ENCODE results near the gene VMAC.
"Not testable (repeated sequence)": the region's sequence is repeated elsewhere in the genome, so short reads cannot be mapped to it uniquely, and the experiment has no call there.

VMAC gene

GRCh38 chr19:5873617-5874199 is 31.0 kb upstream of the VMAC start:
- Histone ChIP-seq H3K9me3 (ENCODE audit: control insufficient read depth, insufficient read depth, low read depth, low read length) (no peaks in the 10 kb centered on the region), H3K27ac (ENCODE audit: low read depth, low read length) (no peak overlapping the region), H3K27me3 (ENCODE audit: control insufficient read depth, insufficient read depth, low read length) (no peaks in the 10 kb centered on the region), H3K4me3 (ENCODE audit: low read depth, low read length) (no peak overlapping the region), H3K9ac (ENCODE audit: low read length) (no peak overlapping the region), H3K36me3 (ENCODE audit: control insufficient read depth, insufficient read depth, low read length) (no peaks in the 10 kb centered on the region), H3K4me1 (ENCODE audit: control insufficient read depth, insufficient read depth, low read length) (no peaks in the 10 kb centered on the region)

- not testable (repeated sequence) for H3K36me3 ChIP-seq (ENCODE audit: control insufficient read depth, insufficient read depth, low read length); H3K4me3 ChIP-seq (ENCODE audit: low read depth, low read length); H3K9me3 ChIP-seq (ENCODE audit: control insufficient read depth, insufficient read depth, low read depth, low read length); H3K27ac ChIP-seq (ENCODE audit: low read depth, low read length); H3K4me1 ChIP-seq (ENCODE audit: control insufficient read depth, insufficient read depth, low read length); H3K9ac ChIP-seq (ENCODE audit: low read length); H3K27me3 ChIP-seq (ENCODE audit: control insufficient read depth, insufficient read depth, low read length)
Measured at GRCh38 chr19:5874496-5874895, 30.2 kb upstream of the VMAC start.

- Histone ChIP-seq H3K27ac (ENCODE audit: low read depth, low read length) (no peak overlapping the region), H3K4me1 (ENCODE audit: control insufficient read depth, insufficient read depth, low read length) (peaks cover 19% of the 10 kb centered on the region), H3K4me3 (ENCODE audit: low read depth, low read length) (no peak overlapping the region), H3K36me3 (ENCODE audit: control insufficient read depth, insufficient read depth, low read length) (no peaks in the 10 kb centered on the region), H3K27me3 (ENCODE audit: control insufficient read depth, insufficient read depth, low read length) (peaks cover 3% of the 10 kb centered on the region; the same call in 1 of the 2 replicates), H3K9me3 (ENCODE audit: control insufficient read depth, insufficient read depth, low read depth, low read length) (no peaks in the 10 kb centered on the region), H3K9ac (ENCODE audit: low read length) (no peak overlapping the region)
Measured at GRCh38 chr19:5877427-5877826, 27.2 kb upstream of the VMAC start.

- Histone ChIP-seq H3K4me3 (ENCODE audit: low read depth, low read length) (no peak overlapping the region), H3K27ac (ENCODE audit: low read depth, low read length) (no peak overlapping the region), H3K4me1 (ENCODE audit: control insufficient read depth, insufficient read depth, low read length) (peaks cover 20% of the 10 kb centered on the region), H3K36me3 (ENCODE audit: control insufficient read depth, insufficient read depth, low read length) (no peaks in the 10 kb centered on the region), H3K9me3 (ENCODE audit: control insufficient read depth, insufficient read depth, low read depth, low read length) (no peaks in the 10 kb centered on the region), H3K9ac (ENCODE audit: low read length) (no peak overlapping the region), H3K27me3 (ENCODE audit: control insufficient read depth, insufficient read depth, low read length) (peaks cover 3% of the 10 kb centered on the region; the same call in 1 of the 2 replicates)
Measured at GRCh38 chr19:5877882-5878281, 26.8 kb upstream of the VMAC start.

GRCh38 chr19:5880196-5880595 is 24.5 kb upstream of the VMAC start:
- Histone ChIP-seq H3K27me3 (ENCODE audit: control insufficient read depth, insufficient read depth, low read length) (peaks cover 3% of the 10 kb centered on the region; the same call in 1 of the 2 replicates), H3K9me3 (ENCODE audit: control insufficient read depth, insufficient read depth, low read depth, low read length) (no peaks in the 10 kb centered on the region), H3K4me1 (ENCODE audit: control insufficient read depth, insufficient read depth, low read length) (peaks cover 20% of the 10 kb centered on the region), H3K36me3 (ENCODE audit: control insufficient read depth, insufficient read depth, low read length) (no peaks in the 10 kb centered on the region), H3K9ac (ENCODE audit: low read length) (no peak overlapping the region), H3K4me3 (ENCODE audit: low read depth, low read length) (no peak overlapping the region), H3K27ac (ENCODE audit: low read depth, low read length) (no peak overlapping the region)

- peaks cover 20% of the 10 kb centered on the region for H3K4me1 ChIP-seq (ENCODE audit: control insufficient read depth, insufficient read depth, low read length)
- no peaks in the 10 kb centered on the region for H3K36me3 ChIP-seq (ENCODE audit: control insufficient read depth, insufficient read depth, low read length)
Measured at GRCh38 chr19:5880604-5881078, 24.0 kb upstream of the VMAC start.

GRCh38 chr19:5881543-5882299 is 23.0 kb upstream of the VMAC start:
- H3K9ac ChIP-seq (ENCODE audit: low read length) = no peak overlapping the region
- no peak overlapping the region for H3K27ac ChIP-seq (ENCODE audit: low read depth, low read length)
- H3K36me3 ChIP-seq (ENCODE audit: control insufficient read depth, insufficient read depth, low read length) = no peaks in the 10 kb centered on the region
- no peaks in the 10 kb centered on the region for H3K9me3 ChIP-seq (ENCODE audit: control insufficient read depth, insufficient read depth, low read depth, low read length)
- H3K27me3 ChIP-seq (ENCODE audit: control insufficient read depth, insufficient read depth, low read length) = peaks cover 3% of the 10 kb centered on the region; the same call in 1 of the 2 replicates
- H3K4me1 ChIP-seq (ENCODE audit: control insufficient read depth, insufficient read depth, low read length) = peaks cover 20% of the 10 kb centered on the region
- no peak overlapping the region for H3K4me3 ChIP-seq (ENCODE audit: low read depth, low read length)

More at GRCh38 chr19:5880604-5881078, 24.0 kb upstream of the VMAC start:
- Histone ChIP-seq H3K27me3 (ENCODE audit: control insufficient read depth, insufficient read depth, low read length) (peaks cover 3% of the 10 kb centered on the region; the same call in 1 of the 2 replicates), H3K4me3 (ENCODE audit: low read depth, low read length) (no peak overlapping the region; the same call in 1 of the 2 replicates), H3K9ac (ENCODE audit: low read length) (peak overlapping the region; percentile 31), H3K27ac (ENCODE audit: low read depth, low read length) (no peak overlapping the region; the same call in 1 of the 2 replicates), H3K9me3 (ENCODE audit: control insufficient read depth, insufficient read depth, low read depth, low read length) (no peaks in the 10 kb centered on the region)

GRCh38 chr19:5882421-5882968 is 22.2 kb upstream of the VMAC start:
- no peak overlapping the region for H3K4me3 ChIP-seq (ENCODE audit: low read depth, low read length)

GRCh38 chr19:5883157-5883873 is 21.4 kb upstream of the VMAC start:
- H3K27me3 ChIP-seq (ENCODE audit: control insufficient read depth, insufficient read depth, low read length); H3K9ac ChIP-seq (ENCODE audit: low read length); H3K36me3 ChIP-seq (ENCODE audit: control insufficient read depth, insufficient read depth, low read length); H3K27ac ChIP-seq (ENCODE audit: low read depth, low read length); H3K4me3 ChIP-seq (ENCODE audit: low read depth, low read length); H3K9me3 ChIP-seq (ENCODE audit: control insufficient read depth, insufficient read depth, low read depth, low read length): not testable (repeated sequence)
- peaks cover 20% of the 10 kb centered on the region for H3K4me1 ChIP-seq (ENCODE audit: control insufficient read depth, insufficient read depth, low read length)

More at GRCh38 chr19:5882421-5882968, 22.2 kb upstream of the VMAC start:
- Histone ChIP-seq H3K36me3 (ENCODE audit: control insufficient read depth, insufficient read depth, low read length) (no peaks in the 10 kb centered on the region), H3K9ac (ENCODE audit: low read length) (no peak overlapping the region), H3K4me1 (ENCODE audit: control insufficient read depth, insufficient read depth, low read length) (peaks cover 20% of the 10 kb centered on the region), H3K27ac (ENCODE audit: low read depth, low read length) (no peak overlapping the region), H3K27me3 (ENCODE audit: control insufficient read depth, insufficient read depth, low read length) (peaks cover 3% of the 10 kb centered on the region; the same call in 1 of the 2 replicates), H3K9me3 (ENCODE audit: control insufficient read depth, insufficient read depth, low read depth, low read length) (no peaks in the 10 kb centered on the region)

- H3K36me3 ChIP-seq (ENCODE audit: control insufficient read depth, insufficient read depth, low read length); H3K4me3 ChIP-seq (ENCODE audit: low read depth, low read length); H3K27me3 ChIP-seq (ENCODE audit: control insufficient read depth, insufficient read depth, low read length); H3K27ac ChIP-seq (ENCODE audit: low read depth, low read length); H3K9ac ChIP-seq (ENCODE audit: low read length); H3K9me3 ChIP-seq (ENCODE audit: control insufficient read depth, insufficient read depth, low read depth, low read length): not testable (repeated sequence)
- H3K4me1 ChIP-seq (ENCODE audit: control insufficient read depth, insufficient read depth, low read length) = peaks cover 20% of the 10 kb centered on the region
Measured at GRCh38 chr19:5884065-5884811, 20.4 kb upstream of the VMAC start.

Measured in HUES6 (cell line).